NCI-H345 (cell line): Measurements from ENCODE around the gene ATP11A.
"Not testable (repeated sequence)": the region's sequence is repeated elsewhere in the genome, so short reads cannot be mapped to it uniquely, and the experiment has no call there.

Experiments used
- DNase-seq: peaks from one replicate; lab custom pipeline; 2025; lab: John Stamatoyannopoulos, UW

The ATP11A gene

DNA sequence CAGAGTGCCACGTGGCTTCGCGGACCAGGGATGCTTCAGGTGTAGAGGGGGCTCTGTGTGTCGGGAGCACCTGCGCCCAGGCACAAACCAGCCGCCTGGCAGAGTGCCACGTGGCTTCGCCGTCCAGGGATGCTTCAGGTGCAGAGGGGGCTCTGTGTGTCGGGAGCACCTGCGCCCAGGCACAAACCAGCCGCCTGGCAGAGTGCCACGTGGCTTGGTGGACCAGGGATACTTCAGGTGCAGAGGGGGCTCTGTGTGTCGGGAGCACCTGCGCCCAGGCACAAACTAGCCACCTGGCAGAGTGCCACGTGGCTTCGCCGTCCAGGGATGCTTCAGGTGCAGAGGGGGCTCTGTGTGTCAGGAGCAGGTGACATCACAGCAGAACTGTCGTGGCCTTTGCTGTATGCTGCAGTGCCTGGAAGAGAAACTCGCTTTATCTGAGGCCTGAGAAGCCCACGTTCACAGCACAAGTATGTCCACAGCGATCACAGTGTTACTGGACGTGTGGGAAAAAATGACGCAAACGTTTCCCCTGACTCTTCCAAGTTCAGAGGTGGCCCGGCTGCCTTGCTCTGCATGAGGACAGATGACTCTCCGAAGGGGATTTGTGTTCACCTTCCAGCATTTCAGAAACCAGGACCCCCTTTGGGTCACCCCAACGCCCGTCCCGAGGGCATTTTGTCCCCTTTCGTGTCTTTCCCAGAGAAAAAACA is 151.6 kb downstream of the ATP11A start:
- not testable (repeated sequence) for DNase-seq

GRCh38 chr13:112842343-112842856 is 152.6 kb downstream of the ATP11A start:
- no peak for DNase-seq

GRCh38 chr13:112842931-112843391 is 153.1 kb downstream of the ATP11A start:
- DNase-seq, result no peak

DNA sequence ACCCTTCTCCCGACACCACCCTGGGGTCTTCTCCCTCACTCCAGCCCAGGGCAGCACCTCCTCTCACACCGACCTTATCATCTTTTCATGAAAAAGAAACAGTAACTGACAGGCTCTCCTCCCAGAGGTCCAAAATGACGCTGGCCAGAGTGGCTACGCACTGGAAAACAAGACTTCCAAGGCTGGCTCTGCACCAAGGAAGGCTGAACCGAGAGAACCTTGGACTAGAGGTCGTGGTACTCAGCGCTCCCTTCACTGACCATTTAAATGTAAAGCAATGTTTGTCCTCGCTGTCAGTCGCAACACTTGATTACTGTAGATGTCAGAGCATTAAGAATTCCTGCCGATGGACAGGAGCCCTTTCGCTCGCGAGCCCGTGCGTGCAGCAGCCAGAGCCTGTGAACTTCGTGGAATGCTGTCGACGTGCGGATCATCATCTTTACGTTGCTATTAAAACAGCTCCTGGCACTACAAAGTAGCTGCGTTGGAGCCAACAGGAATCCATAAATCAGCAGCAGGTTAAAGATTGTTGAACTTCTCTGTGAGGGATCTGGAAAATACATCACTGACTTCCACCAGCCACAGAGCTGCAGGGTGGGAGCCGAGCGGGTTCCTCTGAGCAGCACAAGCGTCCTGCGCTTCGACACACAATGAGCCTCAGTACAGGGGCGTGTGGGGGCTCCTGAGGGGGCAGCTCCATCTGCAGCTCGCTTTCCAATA is 153.7 kb downstream of the ATP11A start:
- DNase-seq, result no peak

DNA sequence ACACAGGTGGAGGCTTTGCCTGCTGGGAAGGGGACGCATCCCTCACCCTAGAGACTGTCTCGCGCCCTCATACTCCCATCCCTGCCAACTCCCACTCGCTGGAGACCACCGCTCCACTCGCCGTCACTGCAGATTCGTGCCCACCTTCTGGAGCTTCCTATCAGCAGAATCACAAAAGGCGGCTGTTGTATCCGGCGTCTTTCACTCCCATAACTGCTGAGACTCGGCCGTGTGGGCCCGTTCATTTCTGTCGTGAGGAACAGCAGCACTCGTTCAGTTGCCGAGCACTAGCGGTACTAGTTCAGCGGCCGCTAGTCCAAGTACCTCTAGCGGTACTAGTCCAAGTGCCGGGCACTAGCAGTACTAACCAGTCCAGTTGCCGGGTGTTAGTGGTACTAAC is 154.6 kb downstream of the ATP11A start:
- DNase-seq, result no peak

DNA sequence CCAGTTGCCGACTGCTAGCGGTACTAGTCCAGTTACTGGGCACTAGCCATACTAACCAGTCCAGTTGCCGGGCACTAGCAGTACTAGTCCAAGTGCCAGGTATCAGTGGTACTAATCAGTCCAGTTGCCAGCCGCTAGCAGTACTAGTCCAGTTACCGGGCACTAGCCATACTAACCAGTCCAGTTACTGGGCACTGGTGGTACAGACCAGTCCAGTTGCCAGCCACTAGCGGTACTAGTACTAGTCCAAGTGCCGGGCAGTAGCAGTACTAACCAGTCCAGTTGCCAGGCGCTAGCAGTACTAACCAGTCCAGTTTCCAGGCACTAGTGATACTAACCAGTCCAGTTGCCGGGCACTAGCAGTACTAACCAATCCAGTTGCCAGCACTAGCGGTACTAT is 155.0 kb downstream of the ATP11A start:
- no peak for DNase-seq

DNA sequence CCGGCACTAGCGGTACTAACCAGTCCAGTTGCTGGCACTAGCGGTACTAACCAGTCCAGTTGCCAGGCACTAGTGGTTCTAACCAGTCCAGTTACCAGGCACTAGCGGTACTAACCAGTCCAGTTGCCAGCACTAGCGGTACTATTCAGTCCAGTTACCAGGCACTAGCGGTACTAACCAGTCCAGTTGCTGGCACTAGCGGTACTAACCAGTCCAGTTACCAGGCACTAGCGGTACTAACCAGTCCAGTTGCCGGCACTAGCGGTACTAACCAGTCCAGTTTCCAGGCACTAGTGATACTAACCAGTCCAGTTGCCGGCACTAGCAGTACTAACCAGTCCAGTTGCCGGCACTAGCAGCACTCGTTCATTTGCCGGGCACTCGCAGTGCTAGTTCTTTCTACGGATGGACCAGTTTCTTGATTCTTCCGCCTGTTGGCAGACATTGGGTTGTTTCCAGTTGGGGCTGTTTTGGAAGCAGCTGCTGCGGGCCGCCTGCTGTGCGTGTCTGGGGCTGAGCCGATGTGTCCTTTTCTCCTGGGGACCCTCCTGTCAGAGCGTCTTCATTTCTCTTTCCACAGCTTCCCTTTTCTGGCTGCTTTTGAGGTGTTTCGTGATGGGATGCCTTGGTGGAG is 155.8 kb downstream of the ATP11A start:
- no peak for DNase-seq

DNA sequence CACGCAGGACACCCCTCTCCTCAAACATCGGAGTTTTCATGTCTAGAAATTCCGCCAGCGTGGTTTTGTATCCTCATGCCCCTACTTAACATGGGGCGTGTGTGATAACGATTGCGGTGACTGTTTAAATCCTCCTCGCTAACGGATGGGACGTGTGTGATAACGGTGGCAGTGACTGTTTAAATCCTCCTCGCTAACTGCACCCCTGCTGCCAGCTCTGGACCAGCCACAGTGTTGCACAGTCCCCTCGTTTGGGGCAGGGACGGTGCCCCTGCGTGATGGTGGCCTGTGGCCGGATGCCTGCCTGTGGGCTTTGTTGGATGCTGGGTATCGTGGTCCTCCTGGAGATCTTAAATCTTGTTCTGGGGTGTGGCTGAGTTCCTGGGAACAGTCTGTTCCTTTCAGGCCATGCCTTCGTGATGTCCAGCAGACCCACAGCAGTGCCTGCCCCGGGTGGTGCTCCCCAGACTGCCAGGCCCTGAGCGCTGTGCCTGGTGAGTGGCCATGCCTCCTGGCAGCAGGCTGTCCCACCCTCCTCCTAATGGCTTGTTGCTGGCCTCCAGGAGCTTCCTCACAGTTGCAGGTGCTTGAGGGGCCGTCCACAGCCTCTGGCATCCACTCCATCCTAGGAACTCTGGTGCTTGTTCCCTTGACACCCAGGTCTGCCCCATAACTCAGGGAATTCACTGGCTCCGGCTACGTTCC is 156.7 kb downstream of the ATP11A start:
- DNase-seq, result no peak

DNA sequence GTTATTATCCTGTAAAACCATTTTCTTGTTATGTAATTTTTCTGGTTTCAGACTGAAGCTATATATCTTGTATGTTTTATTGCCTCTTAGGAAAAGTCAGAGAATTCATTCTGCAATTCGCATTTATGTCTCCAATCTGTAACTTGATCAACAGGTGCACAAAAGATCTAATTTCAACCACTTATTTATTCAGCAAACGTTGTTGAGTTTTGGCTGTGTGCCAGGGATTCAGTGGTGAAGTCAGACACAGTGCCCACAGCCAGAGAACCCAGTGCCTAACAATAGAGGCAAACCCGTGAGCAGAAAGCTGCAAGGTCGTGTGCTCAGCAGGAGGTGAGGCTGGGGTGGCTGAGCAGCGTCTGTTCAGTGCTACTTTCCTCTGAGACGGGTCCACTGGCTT is 159.7 kb downstream of the ATP11A start:
- peak; percentile 99 for DNase-seq

DNA sequence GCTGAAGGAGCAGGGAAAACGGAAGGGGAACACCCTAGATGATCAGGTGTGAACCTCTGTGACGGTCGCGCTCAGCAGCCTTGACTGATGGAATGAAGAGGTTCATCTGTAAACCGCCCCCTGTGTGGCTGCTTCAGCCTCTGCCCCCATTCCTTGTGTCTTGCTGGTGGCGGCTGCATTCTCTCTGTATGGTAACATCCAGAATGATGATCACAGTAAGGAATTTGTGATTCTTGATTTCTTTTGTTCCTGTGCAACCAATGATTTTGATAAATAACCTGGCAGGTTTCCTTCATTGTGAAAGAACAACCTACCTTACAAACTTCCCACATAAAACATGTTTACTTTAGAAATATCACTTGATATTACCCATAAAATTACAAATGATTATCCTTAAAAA is 160.4 kb downstream of the ATP11A start:
- DNase-seq, result no peak

GRCh38 chr13:112851107-112852038 is 161.5 kb downstream of the ATP11A start:
- no peak for DNase-seq

DNA sequence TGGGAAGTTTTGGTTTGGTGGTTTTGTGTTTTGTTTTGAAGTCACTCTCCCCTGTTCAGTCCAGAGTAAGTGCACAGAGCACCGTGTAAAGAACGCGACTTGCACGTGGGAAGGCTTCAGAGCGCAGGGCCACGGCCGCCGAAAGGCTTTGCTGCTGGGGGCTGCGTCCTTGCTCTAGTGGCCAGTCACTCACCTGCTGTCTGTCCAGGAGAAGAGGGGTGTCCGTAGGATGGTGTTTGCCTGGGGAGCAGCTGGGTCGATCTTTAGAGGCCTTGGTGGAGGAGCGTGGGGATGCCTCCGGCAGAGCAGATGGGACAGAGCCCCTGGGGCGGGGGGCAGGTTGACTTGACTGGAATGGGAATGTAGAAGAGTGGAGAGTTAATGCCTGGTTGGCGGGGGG is 162.6 kb downstream of the ATP11A start:
- DNase-seq, result no peak

DNA sequence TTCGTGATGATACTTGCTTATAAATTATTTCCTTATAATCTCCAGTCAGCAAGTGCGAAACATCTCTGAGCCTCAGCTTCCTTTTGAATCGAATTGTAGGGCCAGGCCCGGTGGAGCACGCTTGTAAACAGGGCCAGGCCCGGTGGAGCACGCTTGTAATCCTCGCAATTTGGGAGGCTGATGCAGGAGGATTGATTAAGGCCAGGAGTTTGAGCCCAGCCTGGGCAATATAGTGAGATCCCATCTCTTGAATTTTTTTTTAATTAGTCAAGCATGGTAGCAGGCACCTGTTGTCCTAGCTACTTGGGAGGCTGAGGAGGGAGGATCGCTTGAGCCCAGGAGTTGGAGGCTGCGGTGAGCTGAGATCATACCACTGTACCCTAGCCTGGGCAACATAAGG is 163.0 kb downstream of the ATP11A start:
- DNase-seq, result no peak

GRCh38 chr13:112854321-112854720 is 164.5 kb downstream of the ATP11A start:
- DNase-seq, result no peak

GRCh38 chr13:112855859-112856258 is 166.0 kb downstream of the ATP11A start:
- DNase-seq, result no peak

- DNase-seq, result no peak
Observed at GRCh38 chr13:112857914-112858490, 168.2 kb downstream of the ATP11A start.

DNA sequence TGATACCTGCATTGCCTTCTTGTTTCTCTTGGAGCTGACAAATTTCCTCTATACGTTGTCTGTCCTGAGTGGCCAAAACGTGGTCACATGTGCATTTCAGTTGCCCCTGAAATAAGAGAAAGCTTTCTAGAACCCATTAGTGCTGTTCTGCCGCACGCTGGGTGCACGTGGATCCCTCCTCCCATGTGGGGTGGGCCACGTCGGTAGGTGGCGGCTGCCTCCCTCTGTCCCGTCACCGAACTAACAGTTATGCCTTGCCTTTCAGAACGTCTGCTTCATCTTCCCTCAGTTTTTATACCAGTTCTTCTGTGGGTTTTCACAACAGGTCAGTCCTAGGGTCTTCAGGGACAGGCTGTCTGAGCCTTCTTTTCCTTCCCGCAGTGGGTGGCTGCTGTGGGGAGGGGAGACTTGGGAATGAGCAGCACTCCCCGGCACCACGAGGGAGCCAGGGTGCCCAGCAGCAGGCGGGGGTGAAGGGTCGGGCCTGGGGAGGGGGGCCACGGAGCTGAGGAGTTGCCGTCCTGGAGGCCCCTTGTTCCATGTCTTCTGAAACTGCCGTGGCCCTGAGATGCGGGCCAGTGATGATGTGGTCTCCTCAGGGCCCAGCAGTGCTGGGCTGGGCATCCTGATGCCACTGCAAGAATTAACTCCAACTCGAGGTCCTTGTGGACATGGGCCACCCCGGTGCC is 169.4 kb downstream of the ATP11A start:
- DNase-seq, result no peak

DNA sequence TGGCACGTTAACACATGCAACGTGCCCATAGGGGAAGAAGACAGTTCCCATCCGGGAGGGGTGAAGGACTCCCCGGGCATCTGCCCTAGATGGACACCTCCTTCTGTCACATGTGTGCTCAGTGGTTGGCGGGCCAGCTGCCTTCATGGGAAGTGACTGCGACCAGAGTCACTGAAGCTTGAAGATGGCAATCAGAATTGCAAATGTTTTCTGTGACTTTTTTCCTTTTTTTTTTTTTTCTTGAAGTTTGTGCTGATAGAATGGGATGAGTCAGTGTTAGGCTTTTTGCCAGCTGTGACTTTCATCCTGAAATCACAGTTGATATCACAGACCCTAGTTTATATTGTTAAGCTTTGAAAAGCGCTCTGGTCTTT is 170.0 kb downstream of the ATP11A start:
- DNase-seq, result peak; percentile 72

DNA sequence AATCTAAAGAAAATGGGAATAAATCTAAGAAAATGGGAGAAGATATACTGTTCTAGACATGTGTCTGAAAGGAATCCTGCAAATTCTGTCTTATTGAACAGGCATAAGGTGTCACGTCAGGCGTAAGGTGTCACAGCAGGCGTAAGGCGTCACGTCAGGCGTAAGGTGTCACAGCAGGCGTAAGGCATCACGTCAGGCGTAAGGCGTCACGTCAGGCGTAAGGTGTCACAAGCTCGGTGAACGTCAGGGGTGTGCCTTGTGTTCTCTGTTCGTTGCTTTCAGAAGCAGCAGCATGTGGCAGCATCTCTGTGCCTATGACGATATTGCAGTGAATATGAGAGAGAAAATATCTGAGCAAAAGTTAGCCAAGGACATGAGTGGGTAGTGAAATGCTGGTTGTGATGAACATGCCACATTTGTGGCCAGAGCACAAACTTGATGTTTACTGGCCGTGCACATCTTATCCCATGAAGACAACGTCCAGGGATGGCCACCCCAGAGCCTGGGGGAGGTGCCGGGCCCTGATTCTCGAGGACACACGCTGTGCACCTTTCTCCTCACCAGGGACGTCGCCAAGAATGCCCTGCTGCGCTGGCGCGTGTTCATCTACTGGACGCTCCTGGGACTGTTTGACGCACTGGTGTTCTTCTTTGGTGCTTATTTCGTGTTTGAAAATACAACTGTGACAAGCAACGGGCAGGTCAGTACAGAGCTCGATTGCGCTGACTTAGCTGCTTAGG is 172.2 kb downstream of the ATP11A start:
- no peak for DNase-seq
